ENCODE measurements around the gene LCT.
"Not testable (repeated sequence)": the region's sequence is repeated elsewhere in the genome, so short reads cannot be mapped to it uniquely, and the experiment has no call there.

The LCT gene

GRCh38 chr2:135831180-135831812 lies 5.7 kb downstream of the LCT start:
- DNase-seq, result no peak

DNA sequence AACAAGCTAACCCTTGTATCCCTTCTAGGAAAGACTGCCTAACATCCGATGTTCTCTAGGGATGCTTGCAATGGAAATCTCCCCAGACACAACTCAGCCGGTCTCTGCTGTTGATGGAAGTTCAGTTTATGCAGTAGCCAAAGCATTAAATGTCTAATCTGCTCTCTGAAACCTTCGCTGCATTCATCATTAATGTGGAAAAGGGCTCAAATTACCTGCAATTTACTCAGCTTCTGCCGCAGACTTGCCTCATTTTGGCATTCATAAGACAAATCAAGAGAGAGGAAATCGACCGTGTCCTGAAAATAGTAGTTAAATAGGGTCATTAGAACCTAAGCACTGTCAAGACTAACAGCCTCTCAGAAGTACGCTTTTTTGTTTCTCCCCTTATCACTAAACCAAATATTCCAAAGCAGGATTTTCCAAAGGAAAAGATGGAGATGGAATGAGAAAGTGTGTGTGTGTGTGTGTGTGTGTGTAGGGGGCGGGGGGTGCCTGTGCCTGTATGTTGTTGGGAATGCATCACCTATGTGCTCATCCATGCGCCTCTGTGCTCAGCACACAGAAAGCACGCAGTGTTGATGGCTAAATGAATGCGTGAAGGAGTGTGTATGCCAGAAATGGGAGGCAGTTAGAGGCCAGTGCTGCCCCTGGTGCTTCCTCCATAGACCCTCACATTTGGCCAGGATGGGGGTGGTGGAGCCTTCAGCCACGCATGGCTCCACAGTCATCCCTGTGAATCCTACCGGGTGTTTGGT lies 7.4 kb downstream of the LCT start:
- no peak for DNase-seq

DNA sequence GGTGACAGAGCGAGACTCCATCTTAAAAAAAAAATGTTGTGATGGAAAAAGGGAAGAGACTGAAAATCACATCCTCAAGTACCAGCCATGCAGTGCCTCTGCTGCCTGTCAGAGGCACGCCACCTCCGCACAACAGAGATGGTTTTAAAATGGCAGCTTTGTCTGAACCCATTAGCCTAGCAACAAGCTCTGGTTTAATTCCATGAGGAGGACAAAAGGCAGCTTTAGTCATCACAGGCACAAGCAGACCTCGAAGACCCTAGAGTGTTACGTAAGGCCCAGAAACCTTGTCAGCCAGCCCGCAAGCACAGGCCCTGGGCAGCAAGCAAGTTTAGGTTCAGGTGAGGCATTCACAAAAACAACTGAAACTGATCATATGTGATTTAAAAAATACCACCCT lies 10.4 kb downstream of the LCT start:
- DNase-seq, result no peak

DNA sequence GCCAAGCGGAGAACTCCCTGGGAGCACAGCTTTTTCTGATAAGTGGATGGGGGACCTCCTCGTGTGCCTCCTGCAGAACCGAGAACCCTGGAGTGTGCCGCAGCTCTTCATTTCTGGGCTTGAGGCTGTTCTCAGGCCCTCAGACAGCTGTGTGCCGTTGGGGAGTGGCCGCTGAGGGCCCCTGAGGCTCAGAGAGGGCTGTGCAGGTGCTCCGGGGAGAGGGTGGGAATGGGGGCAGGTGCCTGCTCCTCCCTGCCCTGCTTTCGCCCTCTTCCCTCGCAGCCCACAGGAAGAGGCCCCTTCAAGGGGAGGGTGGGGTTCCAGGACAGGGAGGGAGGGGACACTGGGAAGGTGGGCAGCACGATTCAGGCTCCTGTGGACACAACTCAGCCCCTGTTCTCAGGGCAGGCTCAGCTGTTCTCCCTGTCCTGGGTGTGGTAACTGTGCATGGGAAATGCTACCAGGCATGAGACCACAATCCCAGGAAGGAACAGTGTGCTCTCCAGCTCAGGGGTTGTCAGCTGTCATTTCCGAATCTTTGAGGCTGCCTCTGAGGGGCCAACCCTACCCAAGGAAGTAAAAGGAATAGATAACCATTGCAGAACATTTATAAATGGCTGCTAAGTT lies 11.3 kb downstream of the LCT start:
- DNase-seq, result no peak

DNA sequence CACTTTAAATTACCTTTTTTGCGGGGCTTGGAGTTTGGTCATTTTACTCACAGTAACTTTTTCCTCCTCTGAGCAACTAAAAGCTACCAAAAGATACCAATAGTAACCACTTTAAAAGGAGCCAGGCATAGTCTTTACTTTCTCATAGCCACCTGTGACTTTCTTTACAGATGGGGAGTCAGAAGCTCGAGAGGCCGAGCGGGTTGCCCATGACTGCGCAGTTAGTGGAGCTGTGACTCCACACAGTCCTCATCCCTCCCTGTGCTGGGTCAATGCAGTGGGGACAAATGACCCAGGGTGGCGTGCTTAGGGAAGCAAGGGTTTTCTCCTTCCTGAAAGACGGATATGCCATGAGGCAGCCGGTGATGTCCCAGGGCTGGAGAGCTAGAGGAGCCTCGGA lies 11.9 kb downstream of the LCT start:
- no peak for DNase-seq

GRCh38 chr2:135822855-135823254 lies 14.1 kb downstream of the LCT start:
- no peak for DNase-seq

DNA sequence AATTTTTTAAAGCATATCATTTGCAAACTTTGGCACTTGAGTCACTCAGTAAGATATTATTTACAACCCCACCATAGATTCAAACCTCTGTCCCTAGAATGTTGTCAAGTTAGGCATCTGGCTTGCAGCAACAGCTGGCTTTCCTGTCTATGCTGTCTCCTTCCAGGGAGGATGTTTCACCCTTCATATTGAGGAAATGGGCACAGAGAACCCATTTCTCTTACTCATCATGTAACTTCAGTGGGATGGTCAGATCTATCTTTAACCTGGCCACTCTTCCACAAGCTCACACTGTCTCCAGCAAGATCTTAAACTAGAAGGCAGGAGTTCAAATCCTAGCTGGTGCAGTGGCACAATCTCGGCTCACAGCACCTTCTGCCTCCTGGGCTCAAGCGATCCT lies 15.8 kb downstream of the LCT start:
- no peak for DNase-seq

DNA sequence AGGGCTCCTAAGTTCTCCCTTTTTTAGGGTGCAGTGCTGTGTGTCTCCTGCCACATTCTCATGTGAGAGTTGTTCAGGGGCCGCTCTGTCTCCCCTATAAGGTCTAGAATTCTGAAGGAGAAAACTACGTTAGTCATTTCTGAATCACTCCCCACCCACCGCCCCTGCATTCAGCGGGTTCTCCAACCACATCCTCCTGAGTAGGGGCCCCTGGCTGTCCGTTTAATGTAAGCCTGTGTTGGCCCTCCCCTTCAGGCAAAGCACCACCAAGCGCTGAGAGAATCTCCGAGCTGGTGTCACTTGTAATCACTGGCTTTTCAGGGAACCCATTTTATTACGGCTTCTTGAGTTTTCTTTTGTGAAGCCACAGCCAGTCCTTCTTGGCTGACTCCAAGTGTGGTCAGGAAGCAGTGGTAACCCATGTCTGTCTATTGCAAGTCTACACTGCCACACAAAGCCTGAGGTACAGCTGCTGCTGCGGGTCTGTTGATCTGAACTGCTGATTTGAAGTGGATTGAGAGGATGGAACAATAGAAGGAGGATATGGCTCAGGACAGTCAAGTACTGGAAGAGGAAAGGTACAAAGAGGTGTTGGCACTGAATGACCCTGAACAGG lies 16.9 kb downstream of the LCT start:
- DNase-seq, result peak; percentile 68

DNA sequence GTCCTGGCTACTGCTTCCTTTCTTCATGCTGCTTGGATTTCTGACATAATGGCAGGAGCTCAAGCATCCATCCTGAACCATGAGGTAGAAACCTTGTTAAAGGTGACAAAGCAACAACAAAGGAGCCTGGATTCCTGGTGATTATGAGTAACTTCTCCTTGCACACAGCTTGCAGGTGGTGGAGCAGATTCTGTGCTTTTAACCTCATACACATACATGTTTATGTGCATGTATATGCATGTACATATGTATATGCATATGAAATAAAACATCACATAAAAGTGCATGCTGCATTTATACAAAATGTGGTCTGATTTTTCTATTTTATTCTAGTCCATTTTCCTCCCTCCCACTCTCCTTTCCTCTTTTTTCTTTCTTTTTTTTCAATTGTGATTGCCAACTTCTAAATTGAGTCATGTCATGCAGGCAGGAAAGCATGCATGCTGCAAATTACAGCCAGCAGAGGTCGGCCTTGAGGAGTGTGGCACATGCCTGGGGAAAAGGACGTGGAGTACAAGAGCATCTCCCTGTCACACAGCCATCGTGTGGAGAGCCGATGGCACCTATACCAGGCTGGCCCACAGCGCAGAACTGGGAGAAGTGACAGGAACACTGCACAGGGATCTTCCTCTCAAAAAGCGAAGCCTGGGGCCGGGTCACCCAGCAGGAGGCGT lies 17.9 kb downstream of the LCT start:
- DNase-seq, result no peak

GRCh38 chr2:135817951-135818350 lies 19.0 kb downstream of the LCT start:
- DNase-seq, result no peak

- DNase-seq, result no peak
These were observed 19.5 kb downstream of the LCT start for GRCh38 chr2:135817466-135817865.

DNA sequence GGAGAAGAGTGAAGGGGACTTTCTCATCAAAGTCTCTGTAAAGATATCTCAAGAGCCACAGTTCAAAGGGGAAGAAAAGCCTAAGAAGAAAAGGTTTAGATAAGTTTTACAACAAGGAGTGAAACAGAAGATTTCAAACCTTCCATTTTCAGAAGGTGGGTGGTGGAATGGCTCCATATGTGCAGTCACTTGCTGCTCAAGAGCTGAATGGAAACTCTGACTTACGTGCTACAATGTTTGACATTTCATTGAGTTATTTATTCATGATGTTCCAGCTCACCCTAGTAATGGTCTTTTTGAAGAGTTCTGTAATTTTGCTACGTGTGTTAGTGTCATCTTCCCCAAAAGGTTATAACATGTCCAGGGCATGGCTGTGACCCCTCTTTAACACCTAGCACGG lies 21.7 kb downstream of the LCT start:
- no peak for DNase-seq

- no peak for DNase-seq
These were observed 24.0 kb downstream of the LCT start for GRCh38 chr2:135812907-135813511.

GRCh38 chr2:135807874-135808273 lies 29.1 kb downstream of the LCT start:
- not testable (repeated sequence) for DNase-seq

DNA sequence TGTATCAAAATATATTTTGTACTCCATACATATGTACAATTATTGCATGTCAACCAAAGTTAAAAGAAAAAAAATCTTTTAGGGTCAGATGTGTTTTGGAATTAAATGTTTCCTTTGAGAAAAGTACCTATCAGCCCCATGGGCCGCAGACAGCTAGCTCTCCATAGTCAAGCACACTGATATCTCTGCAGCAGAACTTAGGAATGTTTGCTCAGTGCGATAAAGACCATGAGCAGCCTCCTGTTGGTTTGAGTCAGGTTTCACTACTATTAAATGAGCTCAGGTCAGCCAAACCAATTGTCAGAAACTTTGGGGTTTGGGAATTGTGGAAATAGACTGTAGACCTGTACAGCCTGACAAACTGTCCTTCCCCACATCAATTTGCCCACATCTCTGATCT lies 33.7 kb downstream of the LCT start:
- no peak for DNase-seq

GRCh38 chr2:135802350-135802749 lies 34.6 kb downstream of the LCT start:
- no peak for DNase-seq

DNA sequence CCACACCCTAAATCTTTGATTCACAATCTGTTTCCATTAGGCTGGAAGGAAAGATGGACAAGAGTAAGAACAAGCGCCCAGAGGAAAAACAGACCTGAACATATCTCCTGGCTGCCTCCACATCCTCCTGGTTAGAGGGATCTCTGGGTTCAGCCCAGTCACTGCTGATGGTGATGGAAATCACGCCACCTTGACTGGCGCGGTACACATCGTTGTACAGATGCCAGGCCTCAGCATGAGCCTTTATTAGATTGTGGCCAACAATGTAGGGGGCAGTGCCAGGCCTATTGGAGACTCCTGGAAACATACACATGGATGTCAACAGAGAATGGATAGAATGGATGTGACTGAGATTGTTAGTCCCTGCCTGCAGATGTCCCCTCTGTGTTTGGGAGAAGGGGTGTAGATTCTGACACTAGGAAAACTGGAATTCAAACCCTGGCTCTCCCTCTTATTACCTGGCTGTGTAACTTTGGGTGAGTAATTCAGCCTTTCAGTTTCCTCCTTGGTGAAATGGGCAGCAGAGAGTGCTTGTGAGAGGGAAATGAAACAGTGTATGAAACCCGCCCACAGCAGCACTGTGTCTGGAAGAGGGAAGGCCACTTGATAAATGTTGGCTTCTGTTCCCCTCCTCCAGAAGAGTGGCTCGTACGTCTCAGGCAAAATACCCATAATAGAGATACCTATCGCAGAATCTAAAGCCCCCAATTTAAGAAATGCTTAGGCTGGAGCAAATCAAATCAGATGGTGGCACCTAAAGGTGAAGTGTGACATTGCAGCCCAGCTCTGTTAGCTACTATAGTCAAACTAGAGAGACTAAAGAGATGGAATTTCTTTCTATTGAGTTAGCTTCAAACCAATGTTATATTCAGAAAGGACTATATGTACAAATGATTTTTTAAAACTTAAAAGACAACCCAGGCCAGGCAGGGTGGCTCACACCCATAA lies 36.2 kb downstream of the LCT start:
- no peak for DNase-seq

DNA sequence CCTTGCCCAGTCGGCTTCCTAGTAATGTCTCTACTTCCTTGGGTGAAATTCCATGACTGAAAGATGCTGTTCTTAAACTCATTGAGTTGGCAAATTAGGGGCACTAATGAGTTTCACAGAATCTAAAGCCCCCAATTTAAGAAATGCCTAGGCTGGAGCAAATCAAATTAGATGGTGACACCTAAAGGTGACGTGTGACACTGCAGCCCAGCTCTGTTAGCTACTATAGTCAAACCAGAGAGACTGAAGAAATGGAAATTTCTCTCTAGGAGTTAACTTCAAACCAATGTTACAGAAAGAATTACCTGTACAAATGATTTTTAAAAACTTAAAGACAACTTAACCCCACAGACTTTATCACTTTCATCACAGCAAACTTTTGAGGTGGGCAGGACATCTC lies 37.2 kb downstream of the LCT start:
- no peak for DNase-seq

- DNase-seq, result no peak
These were observed 38.2 kb downstream of the LCT start for GRCh38 chr2:135798762-135799161.

- DNase-seq, result no peak
These were observed 38.7 kb downstream of the LCT start for GRCh38 chr2:135798275-135798705.

DNA sequence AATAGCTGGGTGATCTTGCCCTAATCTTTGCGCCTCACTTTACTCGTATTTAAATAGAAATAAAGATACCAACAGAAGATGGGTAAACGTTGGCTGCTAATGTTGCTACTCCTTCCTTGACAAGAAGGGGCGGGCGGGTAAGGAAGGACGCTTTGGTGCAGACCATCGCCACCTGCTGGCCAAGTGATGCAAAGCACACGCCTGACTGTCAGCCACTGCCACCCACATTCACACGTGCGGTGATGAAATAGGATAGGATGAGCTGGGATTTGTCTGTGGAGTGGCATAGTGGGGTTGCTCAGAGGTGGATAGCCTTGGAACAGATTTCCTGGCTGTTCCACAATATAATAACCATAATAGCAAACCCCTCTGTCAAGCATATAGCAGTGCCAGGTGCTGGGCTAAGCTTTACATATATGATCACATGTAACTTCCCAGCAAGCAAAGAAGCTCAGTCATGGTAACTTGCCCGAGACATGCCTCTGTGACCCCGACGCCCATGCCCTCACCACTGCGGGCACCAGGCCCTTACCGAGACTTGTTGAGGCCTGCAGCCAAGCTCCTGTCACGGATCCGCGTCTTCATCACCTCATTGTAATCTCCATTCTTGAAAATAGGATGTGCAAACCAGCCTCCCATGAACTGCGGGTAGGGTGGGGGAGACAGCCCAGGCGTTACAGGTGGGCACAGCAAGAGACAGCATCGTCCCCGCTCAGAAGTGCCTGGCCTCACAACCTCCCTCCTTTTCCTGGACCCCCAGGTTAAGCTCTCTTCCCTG lies 39.3 kb downstream of the LCT start:
- peak; percentile 76 for DNase-seq
